HL-60/S4 (cell line): ENCODE data around the gene CCDC127.

Experiments used
- in situ Hi-C: fragments of 300-500 bp; cut with MboI; formaldehyde crosslinking; loops from 2 replicates; pipeline ENCODE4 v1.14.3; 2022; ENCODE audit warnings: low sequenced_read_pairs

Gene CCDC127

GRCh38 chr5:160921-161802 lies 56.8 kb downstream of the CCDC127 start:
- in situ Hi-C loops: no loop called here

DNA sequence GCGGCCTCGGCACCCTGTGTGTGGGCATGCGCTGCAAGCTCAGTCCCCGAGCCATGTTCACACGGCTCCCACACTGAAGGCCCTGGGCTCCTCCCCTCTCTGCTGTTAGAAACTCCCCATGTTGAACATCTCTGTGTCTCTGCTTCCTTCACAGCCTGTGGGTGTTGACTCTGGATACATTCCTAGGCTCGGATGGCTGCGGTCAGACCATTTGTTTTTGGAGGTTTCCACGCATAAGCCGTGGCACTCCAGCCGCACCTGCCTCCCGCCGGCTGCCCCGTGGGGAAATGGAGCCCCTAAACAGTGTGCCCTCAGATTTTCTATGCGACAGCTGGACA lies 57.8 kb downstream of the CCDC127 start:
- in situ Hi-C loops: no loop called here

GRCh38 chr5:159448-160172 lies 58.3 kb downstream of the CCDC127 start:
- in situ Hi-C loops: no loop called here

DNA sequence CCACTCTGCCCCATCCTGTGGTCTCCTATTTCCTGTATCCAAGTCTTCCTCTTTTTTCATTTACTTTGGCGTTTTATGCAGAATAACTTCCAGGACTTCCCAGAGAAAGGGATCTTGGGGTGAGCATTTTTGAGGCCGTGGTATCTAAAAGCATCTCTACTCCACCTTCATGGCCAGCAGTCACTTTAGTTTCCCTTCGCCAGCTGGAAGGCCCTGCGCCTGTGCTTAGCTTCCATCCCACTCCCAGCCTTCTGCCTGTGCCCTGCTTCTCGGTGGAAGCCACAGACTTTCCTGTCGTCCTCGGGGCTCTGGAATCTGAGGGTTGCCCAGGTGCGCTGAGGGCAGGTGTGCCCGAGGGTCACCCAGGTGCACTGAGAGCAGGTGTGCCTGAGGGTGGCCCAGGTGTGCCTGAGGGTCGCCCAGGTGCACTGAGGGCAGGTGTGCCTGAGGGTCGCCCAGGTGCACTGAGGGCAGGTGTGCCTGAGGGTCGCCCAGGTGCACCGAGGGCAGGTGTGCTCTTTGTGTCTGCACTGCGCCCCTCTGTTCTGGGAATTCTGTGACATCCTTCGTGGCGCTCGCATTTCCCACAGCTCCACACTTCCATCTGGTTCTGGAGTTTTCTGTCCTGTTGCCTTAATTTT lies 59.0 kb downstream of the CCDC127 start:
- in situ Hi-C loops: no loop called here

DNA sequence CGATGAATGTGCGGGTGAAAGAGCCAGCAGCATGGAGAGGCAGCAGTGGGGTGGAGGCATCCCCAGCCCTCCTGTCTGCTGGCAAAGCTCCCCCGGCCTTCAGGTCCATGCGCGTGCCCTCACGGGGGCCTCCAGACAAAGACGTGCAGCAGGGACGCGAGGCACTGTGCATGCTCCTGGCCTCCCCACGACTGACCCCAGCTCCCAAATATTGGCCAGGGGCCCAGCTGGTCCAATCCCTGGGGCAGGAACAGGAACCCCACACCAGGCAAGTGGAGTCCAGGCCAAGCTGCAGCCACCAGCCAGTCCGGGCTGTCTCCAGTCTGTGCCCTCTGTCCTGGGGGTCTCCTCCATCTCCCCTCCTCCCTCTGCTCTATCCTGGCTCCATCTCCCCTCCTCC lies 60.2 kb downstream of the CCDC127 start:
- in situ Hi-C loops: no loop called here

GRCh38 chr5:157126-157715 lies 60.7 kb downstream of the CCDC127 start:
- in situ Hi-C loops: no loop called here

GRCh38 chr5:156411-157072 lies 61.4 kb downstream of the CCDC127 start:
- in situ Hi-C loops: no loop called here

DNA sequence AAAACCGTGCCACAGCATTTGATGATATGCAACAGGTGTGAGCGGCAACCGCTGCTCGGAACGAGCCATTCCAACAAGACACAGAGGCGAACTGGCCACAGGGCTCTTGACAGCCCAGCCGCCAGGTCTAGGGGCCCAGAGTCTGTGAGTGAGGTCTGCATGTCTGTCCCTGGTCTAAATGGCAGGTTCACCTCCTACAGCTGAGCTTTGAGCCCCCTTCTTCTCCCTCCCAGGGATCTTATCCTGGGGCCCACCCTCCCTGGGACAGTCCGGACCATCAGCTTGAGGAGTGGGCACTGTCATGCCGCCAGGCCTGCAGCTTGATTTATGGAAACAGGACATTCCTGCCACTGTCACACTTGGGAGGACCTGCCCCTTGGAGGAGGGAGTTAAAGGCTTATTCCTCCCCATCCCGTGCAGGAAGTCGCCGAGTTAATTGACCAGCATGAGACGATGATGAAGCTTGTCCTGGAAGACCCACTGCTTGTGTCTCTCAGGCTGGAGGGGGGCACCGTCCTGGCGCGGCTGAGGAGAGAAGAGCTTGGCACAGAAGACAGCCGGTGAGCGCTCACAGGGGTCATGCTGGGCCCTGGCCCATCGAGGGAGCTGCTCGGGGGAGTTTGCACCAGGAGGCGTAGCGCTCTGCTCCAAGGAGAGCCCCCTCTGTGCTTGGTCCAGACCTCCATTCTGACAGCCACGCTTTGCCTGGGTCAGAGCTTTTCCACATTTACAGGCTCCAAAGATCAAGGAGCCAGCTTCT lies 62.1 kb downstream of the CCDC127 start:
- in situ Hi-C loops: no loop called here

GRCh38 chr5:154826-155225 lies 63.1 kb downstream of the CCDC127 start:
- in situ Hi-C loops: no loop called here

DNA sequence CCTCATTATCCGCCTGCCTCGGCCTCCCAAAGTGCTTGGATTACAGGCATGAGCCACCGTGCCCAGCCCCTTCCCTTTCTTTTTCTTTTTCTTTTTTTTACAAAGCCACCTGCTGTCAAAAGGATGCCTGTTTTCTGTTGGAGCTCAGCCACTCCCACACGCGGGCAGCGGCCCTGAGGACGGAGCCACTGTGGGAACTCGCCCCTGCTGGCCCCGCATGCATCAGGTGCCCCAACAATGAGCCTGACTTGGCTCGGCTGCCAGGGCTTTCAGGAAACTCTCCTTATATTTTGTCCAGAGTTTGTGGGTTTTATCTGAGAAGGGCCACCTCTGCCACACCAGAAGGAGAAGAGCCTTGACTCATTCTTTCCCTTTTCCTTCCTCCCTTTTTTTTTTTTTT lies 63.7 kb downstream of the CCDC127 start:
- in situ Hi-C loops: no loop called here

DNA sequence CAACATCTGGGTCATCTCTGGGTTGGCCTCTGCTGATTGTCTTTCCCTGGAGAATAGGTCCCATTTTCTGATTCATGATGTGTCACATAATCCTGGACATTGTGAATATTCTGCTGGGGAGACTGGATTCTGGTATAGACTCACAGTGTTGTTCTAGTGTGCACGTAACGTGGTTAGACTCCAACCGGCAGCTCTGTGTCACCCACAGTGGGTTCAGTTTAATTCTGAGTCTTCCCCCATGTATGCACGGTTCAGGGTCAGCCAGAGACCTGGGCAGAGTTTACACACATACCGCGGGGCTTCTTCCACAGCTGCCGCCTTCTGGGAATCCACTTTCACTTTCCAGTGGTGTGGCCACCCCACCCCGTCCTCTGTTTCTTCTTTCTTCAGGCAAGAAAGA lies 64.7 kb downstream of the CCDC127 start:
- in situ Hi-C loops: no loop called here

GRCh38 chr5:152077-152476 lies 65.9 kb downstream of the CCDC127 start:
- in situ Hi-C loops: no loop called here

DNA sequence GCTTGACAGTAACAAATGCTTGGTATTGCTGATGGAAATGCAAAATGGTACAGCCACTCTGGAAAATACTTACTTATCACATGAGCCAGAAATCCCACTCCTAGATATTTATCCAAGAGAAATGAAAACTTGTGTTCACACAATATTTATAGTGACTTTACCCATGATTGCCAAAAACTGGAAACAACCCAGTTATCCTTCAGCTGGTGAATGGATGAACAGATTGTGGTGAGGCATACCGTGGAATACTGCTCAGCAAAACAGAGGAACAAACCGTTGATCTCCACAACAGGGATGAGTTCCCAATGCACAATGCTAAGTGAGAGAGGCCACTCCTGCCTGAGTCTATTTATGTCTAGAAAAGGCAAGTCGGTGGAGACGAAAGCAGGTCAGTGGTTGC lies 67.2 kb downstream of the CCDC127 start:
- in situ Hi-C loops: no loop called here

DNA sequence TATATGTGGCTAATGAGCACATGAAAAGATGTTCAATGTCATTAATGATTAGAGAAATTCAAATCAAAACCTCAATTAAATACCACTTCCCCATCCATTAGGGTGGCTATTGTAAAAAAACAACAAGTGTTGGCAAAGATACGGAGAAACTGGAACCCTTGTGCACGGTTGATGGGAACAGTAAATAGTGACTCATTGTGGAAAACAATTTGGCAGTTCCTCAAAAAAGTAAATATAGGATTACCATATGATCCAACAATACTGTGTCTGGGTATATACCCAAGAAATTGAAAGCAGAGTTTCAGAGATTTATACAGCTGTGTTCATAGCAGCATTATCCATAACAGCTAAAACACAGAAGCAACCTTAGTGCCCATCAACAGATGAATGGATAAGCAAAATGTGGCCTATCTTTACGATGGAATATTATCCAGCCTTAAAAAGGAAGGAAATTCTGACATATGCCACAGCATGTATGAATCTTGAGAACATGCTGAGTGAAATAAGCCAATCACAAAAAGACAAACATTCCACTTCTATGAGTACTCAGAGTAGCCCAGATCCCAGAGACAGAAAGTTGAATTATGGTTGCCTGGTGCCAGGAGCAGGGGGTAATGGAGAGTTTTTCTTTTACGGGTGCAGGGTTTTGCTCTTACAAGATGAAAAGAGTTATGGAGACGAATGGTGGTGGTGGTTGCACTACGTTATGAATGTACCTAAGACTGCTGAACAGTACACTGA lies 68.0 kb downstream of the CCDC127 start:
- in situ Hi-C loops: no loop called here

DNA sequence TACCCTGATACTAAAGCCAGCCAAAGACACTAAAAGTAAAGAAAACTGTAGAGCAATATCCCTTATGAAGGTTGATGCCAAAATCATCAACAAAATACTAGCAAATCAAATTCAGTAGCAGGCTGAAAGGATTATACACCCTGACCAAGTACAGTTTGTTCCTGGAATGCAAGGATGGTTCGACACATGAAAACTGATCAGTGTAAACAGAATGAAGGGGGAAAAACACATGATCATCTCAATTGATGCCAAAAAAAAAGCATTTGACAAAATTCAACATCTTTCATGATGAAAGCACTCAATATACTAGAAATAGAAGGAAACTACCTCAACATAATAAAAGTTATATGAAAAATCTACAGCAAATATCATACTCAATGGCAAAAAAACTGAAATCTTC lies 70.2 kb downstream of the CCDC127 start:
- in situ Hi-C loops: no loop called here
